Kidney (tissue), 14 donors: Measurements from ENCODE around the gene HAUS6. TPM values are rescaled to one million over a fixed set of nuclear protein-coding genes. Genes with fewer than 3 reads are reported as not detected.

Experiments
- DNase-seq, 5 donors: peaks; one replicate each; pipeline ENCODE4 v3.0.0-alpha.2; 2013 to 2020
- FAIRE-seq: peaks from 2 replicates; lab custom pipeline; 2012; peaks lifted over from hg19 to GRCh38; lab: Jason Lieb, UNC
- H3K27ac ChIP-seq, 2 donors: one replicate each; pipeline ENCODE4 v1.7.0; 2013; ENCODE audit warnings: low read depth in 2 of 2, low read length in 2 of 2, inconsistent platforms in 1 of 2
- H3K27me3 ChIP-seq: one replicate; pipeline ENCODE4 v1.7.1; 2013; ENCODE audit warnings: low read length, inconsistent platforms; ENCODE audit not compliant: control insufficient read depth, insufficient read depth
- H3K36me3 ChIP-seq, 3 donors: one replicate each; pipeline versions ENCODE4 v1.7.0 to v1.7.1; 2013; ENCODE audit warnings: low read length in 3 of 3, control low read depth in 1 of 3, inconsistent platforms in 1 of 3; ENCODE audit not compliant: insufficient read depth in 3 of 3, control insufficient read depth in 2 of 3
- H3K4me1 ChIP-seq, 3 donors: one replicate each; pipeline versions ENCODE4 v1.7.0 to v1.7.1; 2013; ENCODE audit warnings: low read length in 3 of 3, inconsistent platforms in 1 of 3, low read depth in 1 of 3; ENCODE audit not compliant: control insufficient read depth in 2 of 3, insufficient read depth in 2 of 3
- H3K4me3 ChIP-seq, 3 donors: one replicate each; pipeline versions ENCODE4 v1.7.0 to v1.8.1; 2013; ENCODE audit warnings: low read length in 3 of 3, control low read depth in 1 of 3, inconsistent platforms in 1 of 3
- H3K9ac ChIP-seq, 3 donors: one replicate each; pipeline versions ENCODE4 v1.7.0 to v1.7.1; 2013; ENCODE audit warnings: low read length in 3 of 3, control low read depth in 1 of 3, inconsistent platforms in 1 of 3
- H3K9me3 ChIP-seq, 3 donors: one replicate each; pipeline versions ENCODE4 v1.7.0 to v1.7.1; 2013; ENCODE audit warnings: low read length in 3 of 3, control low read depth in 1 of 3, inconsistent platforms in 1 of 3; ENCODE audit not compliant: control insufficient read depth in 2 of 3, insufficient read depth in 1 of 3
- intact Hi-C: fragments of 100-400 bp; cut with DNase I; formaldehyde crosslinking; loops from one replicate; pipeline ENCODE4 v1.11.1; 2022
- polyA plus RNA-seq: library from polyadenylated mRNA; stranded (reverse); fragments of 350-450 nt; fragmentation: Illumina TruSeq; extraction: RNeasy Lipid Tissue Mini Kit (QIAGEN cat#74804); gene quantifications from one replicate; pipeline ENCODE4 v1.2.3, GENCODE V29; 2014; ENCODE audit warnings: low read depth, low replicate concordance; ENCODE audit not compliant: insufficient read depth
- total RNA-seq: library from RNA; stranded (reverse); fragmentation: NEBNext Ultra II Directional; extraction: Animal tissue kit (Norgen Biotek cat#: 25700); gene quantifications from one replicate; pipeline ENCODE4 v1.2.1, GENCODE V29; 2021
- TF ChIP-seq, protein P1 (sequence below): IDR thresholded peaks from 3 replicates; pipeline ENCODE4 v1.5.1; 2012; ENCODE audit warnings: mild to moderate bottlenecking, moderate library complexity, borderline replicate concordance; ENCODE audit not compliant: insufficient read depth; ENCODE audit errors: extremely low read depth
- donor health status: control.
- donor health status: control.
- donor health status: control.
- donor health status: control.
- donor health status: control.
- donor health status: DM: yes; HTN: yes; CAD: no.
- donor health status: Normal renal cell carcinoma (clear cell type).

HAUS6 gene
- total and polyA plus RNA-seq, 2 donors from 2014 or later, result 1.9 to 7.8 TPM

DNA sequence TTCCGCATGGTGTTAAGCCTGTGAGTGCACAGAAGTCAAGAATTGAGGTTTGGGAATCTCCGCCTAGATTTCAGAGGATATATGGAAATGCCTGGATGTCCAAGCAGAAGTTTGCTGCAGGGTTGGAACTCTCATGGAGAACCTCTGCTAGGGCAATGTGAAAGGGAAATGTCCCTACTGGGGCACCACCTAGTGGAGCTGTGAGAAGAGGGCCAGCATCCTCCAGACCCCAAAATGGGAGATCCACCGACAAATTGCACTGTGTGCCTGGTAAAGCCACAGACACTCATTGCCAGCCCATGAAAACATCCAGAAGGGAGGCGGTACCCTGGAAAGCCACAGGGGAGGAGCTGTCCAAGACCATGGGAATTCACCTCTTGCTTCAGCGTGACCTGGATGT, 66.1 kb downstream of the HAUS6 start:
- TF ChIP-seq, protein P1, sequence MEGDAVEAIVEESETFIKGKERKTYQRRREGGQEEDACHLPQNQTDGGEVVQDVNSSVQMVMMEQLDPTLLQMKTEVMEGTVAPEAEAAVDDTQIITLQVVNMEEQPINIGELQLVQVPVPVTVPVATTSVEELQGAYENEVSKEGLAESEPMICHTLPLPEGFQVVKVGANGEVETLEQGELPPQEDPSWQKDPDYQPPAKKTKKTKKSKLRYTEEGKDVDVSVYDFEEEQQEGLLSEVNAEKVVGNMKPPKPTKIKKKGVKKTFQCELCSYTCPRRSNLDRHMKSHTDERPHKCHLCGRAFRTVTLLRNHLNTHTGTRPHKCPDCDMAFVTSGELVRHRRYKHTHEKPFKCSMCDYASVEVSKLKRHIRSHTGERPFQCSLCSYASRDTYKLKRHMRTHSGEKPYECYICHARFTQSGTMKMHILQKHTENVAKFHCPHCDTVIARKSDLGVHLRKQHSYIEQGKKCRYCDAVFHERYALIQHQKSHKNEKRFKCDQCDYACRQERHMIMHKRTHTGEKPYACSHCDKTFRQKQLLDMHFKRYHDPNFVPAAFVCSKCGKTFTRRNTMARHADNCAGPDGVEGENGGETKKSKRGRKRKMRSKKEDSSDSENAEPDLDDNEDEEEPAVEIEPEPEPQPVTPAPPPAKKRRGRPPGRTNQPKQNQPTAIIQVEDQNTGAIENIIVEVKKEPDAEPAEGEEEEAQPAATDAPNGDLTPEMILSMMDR, result no peak
- Histone ChIP-seq H3K4me3 (no peak overlapping the region), H3K27me3 (no peaks in the 10 kb centered on the region), H3K4me1 (no peaks in the 10 kb centered on the region), H3K9me3 (no peaks in the 10 kb centered on the region), H3K36me3 (no peaks in the 10 kb centered on the region), H3K27ac (no peak overlapping the region), H3K9ac (no peak overlapping the region)
- FAIRE-seq (no peak), DNase-seq (no peak)
- intact Hi-C loops, result no loop called here

DNA sequence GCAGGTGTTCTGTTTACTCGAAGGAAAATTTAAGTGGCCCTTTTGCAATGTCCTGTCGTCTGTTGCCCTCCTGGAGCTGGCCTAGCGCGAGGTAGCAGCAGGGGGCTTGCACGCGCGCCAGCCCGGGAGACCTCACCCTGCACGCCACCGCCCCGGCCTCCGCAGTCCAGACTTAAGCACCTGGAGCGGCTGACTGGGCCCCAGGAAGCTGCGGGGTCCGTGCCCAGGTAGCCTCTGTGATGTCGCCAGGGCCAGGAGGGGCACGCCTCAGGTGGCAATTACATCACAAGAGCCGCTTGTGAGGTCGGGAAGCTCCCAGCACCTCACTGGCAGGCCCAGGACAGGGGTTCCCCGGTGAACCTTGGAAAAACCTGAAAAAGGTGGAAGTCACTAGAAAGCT, 69.7 kb downstream of the HAUS6 start, which contains the start of gene SAXO1:
TSS of gene SAXO1 (minus strand) at position 195 of the 400 bp plus-strand sequence. CDS start 301 bp downstream, outside the sequence.
- Histone ChIP-seq H3K9ac (no peak within 1 kb of the TSS), H3K4me3 (no peak within 1 kb of the TSS), H3K27ac (no peak within 1 kb of the TSS), H3K36me3 (no peaks in the 10 kb centered on the region), H3K27me3 (no peaks in the 10 kb centered on the region), H3K9me3 (no peaks in the 10 kb centered on the region), H3K4me1 (peaks cover 0 to 3% (median 0%) of the 10 kb centered on the region in 3 donors)
- intact Hi-C loops, result no loop called here
- DNase-seq, result no peak
- TF ChIP-seq, protein P1, result no peak
- no peak for FAIRE-seq

DNA sequence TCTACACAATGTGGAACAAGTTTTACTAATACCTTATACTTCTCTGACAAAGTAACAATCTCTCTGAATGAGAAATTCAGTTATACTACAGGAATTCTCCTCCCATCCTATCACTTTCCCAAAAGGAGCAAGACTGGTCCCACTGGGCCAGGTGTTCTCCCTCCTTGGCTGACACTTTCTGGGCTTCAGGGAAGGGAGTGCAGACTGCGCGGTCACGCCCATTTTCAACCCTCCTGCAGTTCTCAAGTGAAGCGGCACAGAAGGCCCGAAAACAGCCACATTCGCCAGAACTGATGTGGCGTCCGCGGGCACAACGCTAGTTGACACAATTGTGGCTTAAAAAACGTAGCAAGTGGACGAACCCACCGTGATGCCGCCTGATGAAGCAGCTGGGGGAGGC, 70.3 kb downstream of the HAUS6 start:
- FAIRE-seq (no peak), DNase-seq (peak in 2 of 5 donors; percentile 35 to 60)
- Histone ChIP-seq H3K27ac (no peak overlapping the region), H3K4me1 (peaks cover 0 to 3% (median 0%) of the 10 kb centered on the region in 3 donors), H3K27me3 (no peaks in the 10 kb centered on the region), H3K4me3 (no peak overlapping the region), H3K9ac (no peak overlapping the region), H3K36me3 (no peaks in the 10 kb centered on the region), H3K9me3 (no peaks in the 10 kb centered on the region)
- intact Hi-C loops, result no loop called here
- TF ChIP-seq, protein P1, result no peak

DNA sequence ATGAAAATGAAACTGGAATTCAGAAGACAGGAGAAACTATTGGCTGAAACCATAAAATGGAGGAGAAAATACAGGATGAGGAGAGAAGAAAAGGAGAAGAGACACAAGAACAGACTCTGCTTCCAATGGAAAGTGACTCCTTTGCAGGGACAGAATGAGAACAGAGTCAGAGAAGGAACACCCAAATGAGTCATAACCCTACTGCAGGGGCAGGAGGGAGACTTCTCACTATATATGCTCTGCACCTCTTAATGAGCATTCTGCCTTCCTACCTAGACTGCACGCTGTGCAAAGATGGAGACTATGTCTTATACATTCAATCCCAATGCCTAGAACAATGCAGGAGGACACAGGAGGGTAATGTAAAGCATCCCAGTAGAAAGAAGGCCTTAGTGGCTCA, 71.8 kb downstream of the HAUS6 start:
- FAIRE-seq, result no peak
- intact Hi-C loops, result no loop called here

More for the DNA sequence above, 71.8 kb downstream of the HAUS6 start:
- DNase-seq, result no peak
- Histone ChIP-seq H3K36me3 (no peaks in the 10 kb centered on the region), H3K9me3 (no peaks in the 10 kb centered on the region), H3K9ac (no peak overlapping the region), H3K27me3 (no peaks in the 10 kb centered on the region), H3K4me1 (peaks cover 0 to 3% (median 0%) of the 10 kb centered on the region in 3 donors), H3K27ac (no peak overlapping the region), H3K4me3 (no peak overlapping the region)
- TF ChIP-seq, protein P1, result no peak
